ENCODE results near the gene ATPAF2.

DNA sequence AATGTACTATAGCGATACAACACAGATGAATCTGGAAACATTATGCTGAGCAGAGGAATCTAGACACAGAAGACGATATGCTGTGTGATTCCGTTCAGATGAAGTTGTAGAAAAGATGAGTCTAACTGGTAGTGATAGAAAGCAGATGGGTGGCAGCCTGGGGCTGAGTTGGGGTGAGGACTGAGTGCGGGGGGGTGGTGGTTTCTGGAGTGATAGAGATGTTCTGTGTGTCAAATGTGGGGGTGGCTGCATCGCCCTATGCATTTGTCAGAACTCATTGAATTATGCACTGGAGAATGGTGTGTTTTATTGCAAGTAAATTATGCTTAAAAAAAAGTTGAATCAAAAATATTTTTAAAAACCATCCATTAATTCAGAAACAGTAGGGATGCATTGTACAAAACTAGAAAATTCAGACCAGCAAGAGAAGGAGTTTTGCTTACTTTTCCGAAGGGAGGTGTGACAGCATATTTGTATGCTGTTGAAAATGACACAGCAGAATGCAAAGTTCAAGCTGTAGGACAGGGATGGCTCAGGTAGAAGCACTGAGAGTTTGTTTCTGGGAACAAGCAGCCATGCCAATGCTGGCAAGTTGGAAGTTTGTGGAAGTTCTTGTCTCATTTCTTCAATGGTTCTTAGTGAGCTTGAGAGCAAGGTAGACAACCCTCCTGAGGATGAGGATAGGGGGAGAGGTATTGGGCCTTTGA, 35.8 kb upstream of the ATPAF2 start:
- TF ChIP-seq, protein P1, sequence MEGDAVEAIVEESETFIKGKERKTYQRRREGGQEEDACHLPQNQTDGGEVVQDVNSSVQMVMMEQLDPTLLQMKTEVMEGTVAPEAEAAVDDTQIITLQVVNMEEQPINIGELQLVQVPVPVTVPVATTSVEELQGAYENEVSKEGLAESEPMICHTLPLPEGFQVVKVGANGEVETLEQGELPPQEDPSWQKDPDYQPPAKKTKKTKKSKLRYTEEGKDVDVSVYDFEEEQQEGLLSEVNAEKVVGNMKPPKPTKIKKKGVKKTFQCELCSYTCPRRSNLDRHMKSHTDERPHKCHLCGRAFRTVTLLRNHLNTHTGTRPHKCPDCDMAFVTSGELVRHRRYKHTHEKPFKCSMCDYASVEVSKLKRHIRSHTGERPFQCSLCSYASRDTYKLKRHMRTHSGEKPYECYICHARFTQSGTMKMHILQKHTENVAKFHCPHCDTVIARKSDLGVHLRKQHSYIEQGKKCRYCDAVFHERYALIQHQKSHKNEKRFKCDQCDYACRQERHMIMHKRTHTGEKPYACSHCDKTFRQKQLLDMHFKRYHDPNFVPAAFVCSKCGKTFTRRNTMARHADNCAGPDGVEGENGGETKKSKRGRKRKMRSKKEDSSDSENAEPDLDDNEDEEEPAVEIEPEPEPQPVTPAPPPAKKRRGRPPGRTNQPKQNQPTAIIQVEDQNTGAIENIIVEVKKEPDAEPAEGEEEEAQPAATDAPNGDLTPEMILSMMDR (IDR thresholded peaks at IDR 0.05) = no peak
- TF ChIP-seq ZFX (IDR thresholded peaks at IDR 0.05; ENCODE audit: borderline replicate concordance) = no peak
